CD4-positive, alpha-beta T cell (primary cell): ENCODE measurements around the gene TAL1. TPM values are rescaled to one million over a fixed set of nuclear protein-coding genes. Genes with fewer than 3 reads are reported as not detected.

Source experiments
- ATAC-seq: fragments of 200-7000 bp; cut with Tn5 transposase; one replicate; pipeline ENCODE4 v1.10.0; 2022; ENCODE audit warnings: mild to moderate bottlenecking; ENCODE audit not compliant: poor library complexity
- CTCF ChIA-PET: fragments of 350-600 bp; sonication (Branson Sonifier 250); formaldehyde crosslinking; loops from one replicate; lab custom pipeline; 2021; ENCODE audit warnings: antibody characterized with exemption, inconsistent platforms; lab: Charles Lee
- POLR2A ChIA-PET: fragments of 350-600 bp; sonication (Branson Sonifier 250); formaldehyde crosslinking; loops from one replicate; lab custom pipeline; 2021; ENCODE audit warnings: antibody characterized with exemption, inconsistent platforms; lab: Charles Lee
- DNase-seq, 14 experiments: peaks; one replicate each; pipeline ENCODE4 v3.0.0-alpha.2; 2013 to 2020; ENCODE audit warnings: mixed read lengths in 2 of 14
- H3K27ac ChIP-seq, 2 donors: one replicate each; pipeline versions ENCODE4 v1.5.1 to v1.7.0; 2013; ENCODE audit warnings: low read length in 2 of 2, low read depth in 1 of 2, mild to moderate bottlenecking in 1 of 2
- H3K27me3 ChIP-seq, 2 experiments: 1 replicate in 1 of 2; 2 replicates in 1 of 2; pipeline versions ENCODE4 v1.6.1 to v1.7.0; 2013; ENCODE audit warnings: low read length in 2 of 2, control low read depth in 1 of 2, mild to moderate bottlenecking in 1 of 2, moderate library complexity in 1 of 2; ENCODE audit not compliant: insufficient read depth in 2 of 2, control insufficient read depth in 1 of 2
- H3K36me3 ChIP-seq: one replicate; pipeline ENCODE4 v1.6.1; 2013; ENCODE audit warnings: low read length, control low read depth; ENCODE audit not compliant: insufficient read depth
- H3K4me1 ChIP-seq: one replicate; pipeline ENCODE4 v1.6.1; 2013; ENCODE audit warnings: low read length, control low read depth; ENCODE audit not compliant: insufficient read depth
- H3K4me3 ChIP-seq: one replicate; pipeline ENCODE4 v1.5.1; 2013; ENCODE audit warnings: mild to moderate bottlenecking, low read length, moderate library complexity
- H3K9me3 ChIP-seq, 2 experiments: 1 replicate in 1 of 2; 2 replicates in 1 of 2; pipeline versions ENCODE4 v1.6.1 to v1.7.0; 2013; ENCODE audit warnings: low read length in 2 of 2, mild to moderate bottlenecking in 2 of 2, control low read depth in 1 of 2, moderate library complexity in 1 of 2; ENCODE audit not compliant: control insufficient read depth in 1 of 2, insufficient read depth in 1 of 2
- H3K27ac Mint-ChIP-seq: one replicate; pipeline ENCODE4 v1.8.0; 2020; ENCODE audit warnings: mixed read lengths
- H3K27me3 Mint-ChIP-seq: one replicate; pipeline ENCODE4 v1.8.0; 2021; ENCODE audit warnings: mixed read lengths
- H3K36me3 Mint-ChIP-seq: one replicate; pipeline ENCODE4 v1.8.0; 2021; ENCODE audit warnings: low read depth, mixed read lengths
- H3K4me1 Mint-ChIP-seq: one replicate; pipeline ENCODE4 v1.8.0; 2021; ENCODE audit warnings: low read depth, mixed read lengths
- H3K4me3 Mint-ChIP-seq: one replicate; pipeline ENCODE4 v1.8.0; 2020; ENCODE audit warnings: mild to moderate bottlenecking, mixed read lengths
- H3K9me3 Mint-ChIP-seq: one replicate; pipeline ENCODE4 v1.8.0; 2020; ENCODE audit warnings: mixed read lengths
- intact Hi-C, 2 experiments: fragments of 100-400 bp; cut with DNase I in 1 of 2; cut with micrococcal nuclease in 1 of 2; formaldehyde crosslinking; loops; one replicate each; pipeline versions ENCODE4 v1.15.1 to v1.9.0; 2023 to 2025; cut with DNase I, micrococcal nuclease
- total RNA-seq, 174 experiments: library from RNA in 2 of 174; stranded (reverse) in 2 of 174; gene quantifications; one replicate each; pipeline ENCODE4 v1.2.3 and lab custom pipeline; 2021 to 2026
- TF ChIP-seq, protein P1 (sequence below): fragments of 200-600 bp; IDR thresholded peaks from one replicate; pipeline ENCODE4 v1.8.0; 2022; ENCODE audit warnings: antibody characterized with exemption, mild to moderate bottlenecking

Gene TAL1
- total RNA-seq, 2 experiments from 2014 or later: not detected

DNA sequence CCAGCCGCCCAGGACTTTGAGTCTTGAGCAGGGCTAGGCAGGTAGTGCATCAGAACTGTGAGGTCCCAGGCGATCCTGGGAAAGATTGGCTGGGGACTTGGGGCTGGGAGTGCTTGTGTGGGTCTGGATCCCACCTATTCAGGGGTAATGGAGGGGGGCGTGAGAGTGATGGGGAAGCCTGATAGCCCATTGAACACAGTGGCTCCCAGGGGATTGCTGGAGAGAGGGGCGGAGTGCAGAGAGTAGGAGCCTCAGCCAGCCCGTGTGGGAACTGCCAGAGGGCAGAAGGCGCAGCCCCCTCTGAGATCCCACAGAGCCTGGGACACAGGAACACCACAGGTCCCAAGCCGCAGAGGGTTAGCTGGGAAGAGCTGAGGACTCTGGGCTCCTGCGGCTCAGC lies 22.9 kb downstream of the TAL1 start:
- DNase-seq (no peak), ATAC-seq (no peak)
- ChIA-PET POLR2A (no interaction called here), CTCF (interaction anchor here (1.4 kb wide), 1 partner anchor 16 kb away, joined by 3 read pairs; no protein-coding TSS in a partner anchor)
- Mint-ChIP-seq H3K36me3 (no peaks in the 10 kb centered on the region), H3K27ac (no peak overlapping the region), H3K9me3 (no peaks in the 10 kb centered on the region), H3K4me1 (no peaks in the 10 kb centered on the region), H3K4me3 (no peak overlapping the region), H3K27me3 (peaks cover 30% of the 10 kb centered on the region)
- Histone ChIP-seq H3K27me3 (peaks cover 4 to 9% of the 10 kb centered on the region in 2 experiments), H3K9me3 (no peaks in the 10 kb centered on the region), H3K4me3 (no peak overlapping the region), H3K27ac (no peak overlapping the region), H3K36me3 (no peaks in the 10 kb centered on the region), H3K4me1 (no peaks in the 10 kb centered on the region)
- intact Hi-C loops: no loop called here
- TF ChIP-seq, protein P1, sequence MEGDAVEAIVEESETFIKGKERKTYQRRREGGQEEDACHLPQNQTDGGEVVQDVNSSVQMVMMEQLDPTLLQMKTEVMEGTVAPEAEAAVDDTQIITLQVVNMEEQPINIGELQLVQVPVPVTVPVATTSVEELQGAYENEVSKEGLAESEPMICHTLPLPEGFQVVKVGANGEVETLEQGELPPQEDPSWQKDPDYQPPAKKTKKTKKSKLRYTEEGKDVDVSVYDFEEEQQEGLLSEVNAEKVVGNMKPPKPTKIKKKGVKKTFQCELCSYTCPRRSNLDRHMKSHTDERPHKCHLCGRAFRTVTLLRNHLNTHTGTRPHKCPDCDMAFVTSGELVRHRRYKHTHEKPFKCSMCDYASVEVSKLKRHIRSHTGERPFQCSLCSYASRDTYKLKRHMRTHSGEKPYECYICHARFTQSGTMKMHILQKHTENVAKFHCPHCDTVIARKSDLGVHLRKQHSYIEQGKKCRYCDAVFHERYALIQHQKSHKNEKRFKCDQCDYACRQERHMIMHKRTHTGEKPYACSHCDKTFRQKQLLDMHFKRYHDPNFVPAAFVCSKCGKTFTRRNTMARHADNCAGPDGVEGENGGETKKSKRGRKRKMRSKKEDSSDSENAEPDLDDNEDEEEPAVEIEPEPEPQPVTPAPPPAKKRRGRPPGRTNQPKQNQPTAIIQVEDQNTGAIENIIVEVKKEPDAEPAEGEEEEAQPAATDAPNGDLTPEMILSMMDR: no peak

DNA sequence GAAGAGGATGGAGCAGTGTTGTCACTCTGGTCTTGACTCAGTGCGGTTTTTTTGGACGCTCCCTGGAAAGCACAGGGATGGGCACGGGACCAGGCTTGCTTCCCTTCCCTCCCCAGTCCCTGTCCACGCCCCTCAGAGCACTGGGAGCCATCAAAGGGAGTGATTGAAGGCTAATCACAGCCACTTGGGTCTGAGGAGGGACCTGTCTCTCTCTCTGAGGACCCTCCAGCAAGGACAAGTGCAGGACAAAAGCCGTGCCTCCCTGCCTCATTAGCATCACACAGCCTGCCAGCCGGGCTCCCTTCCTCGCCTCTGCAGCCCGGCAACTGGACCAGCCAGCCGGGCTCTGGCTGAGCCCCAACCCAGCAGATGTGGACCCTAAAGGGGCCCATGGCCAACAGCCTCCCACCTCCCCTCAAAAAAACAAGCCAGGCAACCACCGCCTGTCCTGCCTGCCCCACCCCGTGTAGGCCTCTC lies 23.6 kb downstream of the TAL1 start:
- Histone ChIP-seq H3K27ac (no peak overlapping the region), H3K27me3 (peaks cover 6 to 9% of the 10 kb centered on the region in 2 experiments), H3K9me3 (no peaks in the 10 kb centered on the region), H3K4me1 (no peaks in the 10 kb centered on the region), H3K36me3 (no peaks in the 10 kb centered on the region), H3K4me3 (no peak overlapping the region)
- POLR2A ChIA-PET: interaction anchor here (0.6 kb wide), 1 partner anchor 15 kb away, joined by 3 read pairs; no protein-coding TSS in a partner anchor
- Mint-ChIP-seq H3K4me1 (no peaks in the 10 kb centered on the region), H3K27ac (no peak overlapping the region), H3K4me3 (no peak overlapping the region), H3K27me3 (peaks cover 37% of the 10 kb centered on the region), H3K9me3 (no peaks in the 10 kb centered on the region), H3K36me3 (no peaks in the 10 kb centered on the region)
- ATAC-seq (no peak), DNase-seq (no peak)
- CTCF ChIA-PET: no interaction called here
- TF ChIP-seq, protein P1: no peak
- intact Hi-C loops: no loop called here

DNA sequence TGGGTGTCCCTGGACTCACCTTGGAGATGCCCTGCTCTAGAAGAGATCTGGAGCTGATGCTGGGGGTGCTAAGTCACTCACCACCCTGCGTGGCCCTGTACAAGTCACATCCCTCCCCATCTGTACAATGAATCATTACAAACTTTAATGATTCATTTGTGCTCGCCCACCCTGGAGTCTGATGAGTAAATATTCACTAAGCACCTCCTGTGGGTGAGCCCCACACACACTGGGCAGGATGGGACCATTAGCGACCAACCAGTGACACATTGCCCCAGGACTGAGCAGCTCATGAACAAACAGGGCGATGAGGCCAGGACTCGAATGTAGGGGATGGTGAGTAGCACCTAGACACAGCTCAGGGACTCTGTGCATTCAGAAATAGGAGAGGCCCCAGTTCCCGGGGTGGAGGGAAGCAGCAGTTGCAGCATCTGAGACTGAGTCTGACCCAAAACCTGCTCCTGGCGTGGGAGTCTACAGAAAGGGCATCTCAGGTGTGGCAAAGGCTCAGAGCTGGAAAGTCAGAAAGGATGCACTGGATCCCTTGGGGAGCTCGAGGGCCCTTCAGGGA lies 24.1 kb downstream of the TAL1 start:
- CTCF ChIA-PET: no interaction called here
- Mint-ChIP-seq H3K27ac (no peak overlapping the region), H3K36me3 (no peaks in the 10 kb centered on the region), H3K4me3 (no peak overlapping the region), H3K4me1 (no peaks in the 10 kb centered on the region), H3K27me3 (peaks cover 40% of the 10 kb centered on the region), H3K9me3 (no peaks in the 10 kb centered on the region)
- Histone ChIP-seq H3K27me3 (peaks cover 6 to 9% of the 10 kb centered on the region in 2 experiments), H3K36me3 (no peaks in the 10 kb centered on the region), H3K4me3 (no peak overlapping the region), H3K4me1 (no peaks in the 10 kb centered on the region), H3K27ac (no peak overlapping the region), H3K9me3 (no peaks in the 10 kb centered on the region)
- ATAC-seq: no peak
- DNase-seq: no peak
- TF ChIP-seq, protein P1: no peak
- intact Hi-C loops: no loop called here
- POLR2A ChIA-PET: interaction anchor here (0.6 kb wide), 1 partner anchor 14 kb away, joined by 3 read pairs; no protein-coding TSS in a partner anchor
